Gastroesophageal sphincter (tissue), 3 donors: ENCODE results near the gene TTC32.

Experiments used
- POLR2AphosphoS5 ChIP-seq: sonication (generic); formaldehyde crosslinking; IDR thresholded peaks from one replicate; pipeline ENCODE4 v1.6.1; 2017; ENCODE audit warnings: antibody characterized with exemption
- TF ChIP-seq, protein P1 (sequence below), 4 experiments: fragments of 200-600 bp in 2 of 4; fragments of 450-650 bp in 2 of 4; sonication (generic) in 1 of 4; IDR thresholded peaks; one replicate each; pipeline ENCODE4 v1.5.1; 2017 to 2019; ENCODE audit warnings: antibody characterized with exemption in 4 of 4, mild to moderate bottlenecking in 2 of 4, moderate library complexity in 2 of 4

DNA sequence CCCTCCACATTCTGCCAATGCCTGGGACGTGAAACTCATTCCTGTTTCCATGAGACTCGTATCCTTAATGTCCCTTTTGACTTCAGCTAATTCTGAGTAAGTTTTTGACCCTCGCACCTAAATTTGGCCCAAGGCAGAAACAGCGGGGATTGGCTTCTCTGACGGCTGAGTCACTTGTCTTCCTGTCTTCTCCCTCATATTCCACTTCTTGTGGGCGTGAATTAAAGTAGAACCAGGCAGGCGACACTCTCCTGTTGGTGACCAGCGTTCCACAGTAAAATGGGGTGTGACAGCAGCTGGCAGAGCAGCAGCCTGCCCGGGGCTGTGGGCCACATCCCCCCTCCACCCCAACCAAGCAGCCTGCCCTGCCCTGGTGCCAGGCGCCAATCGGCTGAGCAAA, 15.5 kb downstream of the TTC32 start:
- TF ChIP-seq, protein P1, sequence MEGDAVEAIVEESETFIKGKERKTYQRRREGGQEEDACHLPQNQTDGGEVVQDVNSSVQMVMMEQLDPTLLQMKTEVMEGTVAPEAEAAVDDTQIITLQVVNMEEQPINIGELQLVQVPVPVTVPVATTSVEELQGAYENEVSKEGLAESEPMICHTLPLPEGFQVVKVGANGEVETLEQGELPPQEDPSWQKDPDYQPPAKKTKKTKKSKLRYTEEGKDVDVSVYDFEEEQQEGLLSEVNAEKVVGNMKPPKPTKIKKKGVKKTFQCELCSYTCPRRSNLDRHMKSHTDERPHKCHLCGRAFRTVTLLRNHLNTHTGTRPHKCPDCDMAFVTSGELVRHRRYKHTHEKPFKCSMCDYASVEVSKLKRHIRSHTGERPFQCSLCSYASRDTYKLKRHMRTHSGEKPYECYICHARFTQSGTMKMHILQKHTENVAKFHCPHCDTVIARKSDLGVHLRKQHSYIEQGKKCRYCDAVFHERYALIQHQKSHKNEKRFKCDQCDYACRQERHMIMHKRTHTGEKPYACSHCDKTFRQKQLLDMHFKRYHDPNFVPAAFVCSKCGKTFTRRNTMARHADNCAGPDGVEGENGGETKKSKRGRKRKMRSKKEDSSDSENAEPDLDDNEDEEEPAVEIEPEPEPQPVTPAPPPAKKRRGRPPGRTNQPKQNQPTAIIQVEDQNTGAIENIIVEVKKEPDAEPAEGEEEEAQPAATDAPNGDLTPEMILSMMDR (IDR thresholded peaks at IDR 0.05): no peak
- no peak for TF ChIP-seq POLR2AphosphoS5
